Panc1 (cell line): ENCODE results near the gene NKX6-2.

ENCODE experiments used
- CTCF ChIP-seq: fragments of 450-650 bp; IDR thresholded peaks from 2 replicates; pipeline ENCODE4 v1.5.1; 2017; ENCODE audit warnings: mild to moderate bottlenecking
- POLR2AphosphoS5 ChIP-seq: IDR thresholded peaks from 2 replicates; pipeline ENCODE4 v1.6.1; 2012; ENCODE audit warnings: mild to moderate bottlenecking, low read depth, low read length, moderate library complexity
- TCF7L2 ChIP-seq: IDR thresholded peaks from 2 replicates; pipeline ENCODE4 v1.6.1; 2011; ENCODE audit warnings: mild to moderate bottlenecking, low read depth, low read length, inconsistent platforms

GRCh38 chr10:132753596-132753995 is 32.4 kb downstream of the NKX6-2 start:
- TF ChIP-seq POLR2AphosphoS5: no peak
- TF ChIP-seq CTCF: no peak
- no peak for TF ChIP-seq TCF7L2
